HepG2 (cell line): ENCODE data around the gene B3GNT2. TPM values are rescaled to one million over a fixed set of nuclear protein-coding genes. Genes with fewer than 3 reads are reported as not detected.

Source experiments
- CBX5 ChIP-seq: sonication (generic); formaldehyde crosslinking; IDR thresholded peaks from 2 replicates; pipeline ENCODE4 v1.4.0; 2020; ENCODE audit warnings: missing genetic modification reagents, borderline replicate concordance
- CCDC6 ChIP-seq: sonication (generic); formaldehyde crosslinking; IDR thresholded peaks from 2 replicates; pipeline ENCODE4 v1.8.1; 2022; ENCODE audit warnings: mild to moderate bottlenecking, missing genetic modification reagents, moderate library complexity
- DMAP1 ChIP-seq: IDR thresholded peaks from 2 replicates; pipeline ENCODE4 v1.6.1; 2016
- FOXC1 ChIP-seq: sonication (generic); formaldehyde crosslinking; IDR thresholded peaks from 2 replicates; pipeline ENCODE4 v1.8.0; 2022; ENCODE audit warnings: mild to moderate bottlenecking, missing genetic modification reagents, borderline replicate concordance
- HDAC1 ChIP-seq: sonication (generic); formaldehyde crosslinking; IDR thresholded peaks from 2 replicates; pipeline ENCODE4 v1.5.1; 2020; ENCODE audit warnings: mild to moderate bottlenecking, missing genetic modification reagents
- KAT7 ChIP-seq: IDR thresholded peaks from 2 replicates; pipeline ENCODE4 v1.6.1; 2018; ENCODE audit warnings: borderline replicate concordance, missing compliant biosample characterization
- KAT8 ChIP-seq: IDR thresholded peaks from 2 replicates; pipeline ENCODE4 v1.6.1; 2016; ENCODE audit warnings: missing genetic modification reagents, missing compliant biosample characterization
- SMAD3 ChIP-seq: sonication (generic); formaldehyde crosslinking; IDR thresholded peaks from 2 replicates; pipeline ENCODE4 v1.4.0; 2020; ENCODE audit warnings: missing genetic modification reagents
- STAG1 ChIP-seq: sonication (generic); formaldehyde crosslinking; IDR thresholded peaks from 2 replicates; pipeline ENCODE4 v1.4.0; 2020; ENCODE audit warnings: missing genetic modification reagents
- ZNF30 ChIP-seq: sonication (generic); formaldehyde crosslinking; IDR thresholded peaks from 2 replicates; pipeline ENCODE4 v1.5.0; 2020; ENCODE audit warnings: mild to moderate bottlenecking, missing genetic modification reagents
- ZNF644 ChIP-seq: IDR thresholded peaks from 2 replicates; pipeline ENCODE4 v1.6.1; 2016; ENCODE audit warnings: low read depth
- ZNF792 ChIP-seq: IDR thresholded peaks from 2 replicates; pipeline ENCODE4 v1.6.1; 2016
- ZSCAN12 ChIP-seq: sonication (generic); formaldehyde crosslinking; IDR thresholded peaks from 2 replicates; pipeline ENCODE4 v1.9.0; 2021; ENCODE audit warnings: mild to moderate bottlenecking, missing genetic modification reagents
- polyA plus RNA-seq, 8 experiments: library from polyadenylated mRNA; depleted of rRNA in 3 of 8; stranded (reverse) in 7 of 8; unstranded in 1 of 8; fragments of >200 nt; fragmentation: Illumina TruSeq in 4 of 8; extraction: Trizol in 4 of 8; gene quantifications; 2 replicates each; pipeline versions ENCODE4 v1.2.1 to v1.2.3, GENCODE V29; 2011 to 2016; ENCODE audit warnings: low read depth in 4 of 8, missing spikeins in 1 of 8, mixed read lengths in 1 of 8; ENCODE audit not compliant: insufficient read depth in 1 of 8
- total RNA-seq, 5 experiments: library from RNA; depleted of rRNA; stranded (reverse); fragments of >200 nt; fragmentation: Illumina TruSeq; extraction: Trizol; gene quantifications; 2 replicates each; pipeline ENCODE4 v1.2.3, GENCODE V29; 2016; ENCODE audit warnings: low read depth in 1 of 5
- TF ChIP-seq, protein P1 (sequence below), 2 experiments: sonication (generic) in 1 of 2; formaldehyde crosslinking in 1 of 2; IDR thresholded peaks; 2 replicates each; pipeline versions ENCODE4 v1.4.0 to v1.6.1; 2016 to 2020; ENCODE audit warnings: borderline replicate concordance in 1 of 2, low read depth in 1 of 2, mild to moderate bottlenecking in 1 of 2, missing genetic modification reagents in 1 of 2
- TF ChIP-seq, protein P2 (sequence below): sonication (generic); formaldehyde crosslinking; IDR thresholded peaks from 2 replicates; pipeline ENCODE4 v1.4.0; 2020; ENCODE audit warnings: missing genetic modification reagents
- TF ChIP-seq, protein P3 (sequence below): IDR thresholded peaks from 2 replicates; pipeline ENCODE4 v1.4.0; 2020; ENCODE audit warnings: mild to moderate bottlenecking, missing genetic modification reagents
- TF ChIP-seq, protein P4 (sequence below): sonication (generic); formaldehyde crosslinking; conservative IDR thresholded peaks from 2 replicates; pipeline ENCODE4 v1.4.0; 2020; ENCODE audit warnings: missing genetic modification reagents

The B3GNT2 gene
- total and polyA plus RNA-seq, 2 of the 13 experiments (the other 11 are each of a cell fraction or from before 2014, with no cell fraction given): 26.3 to 28.5 TPM

DNA sequence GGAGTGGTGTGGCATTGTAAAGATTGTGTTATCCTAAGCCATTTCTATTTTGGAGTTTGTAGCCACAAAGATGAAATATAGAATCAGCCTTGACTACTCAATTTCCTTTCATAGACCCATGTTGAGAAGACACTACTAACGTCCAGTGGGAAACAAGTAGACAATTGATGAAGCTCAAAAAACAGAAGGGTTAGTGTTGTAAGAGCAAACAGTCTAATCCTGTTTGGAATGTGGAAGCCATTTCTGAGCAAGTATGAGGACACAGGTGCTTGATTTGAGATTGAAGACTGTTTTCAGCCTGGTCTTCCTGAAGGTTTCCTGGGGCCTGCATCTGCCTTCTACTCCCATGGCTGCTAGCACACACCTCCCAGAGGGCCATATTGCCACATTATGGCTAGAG lies 29.1 kb downstream of the B3GNT2 start (continued):
- TF ChIP-seq, protein P1, sequence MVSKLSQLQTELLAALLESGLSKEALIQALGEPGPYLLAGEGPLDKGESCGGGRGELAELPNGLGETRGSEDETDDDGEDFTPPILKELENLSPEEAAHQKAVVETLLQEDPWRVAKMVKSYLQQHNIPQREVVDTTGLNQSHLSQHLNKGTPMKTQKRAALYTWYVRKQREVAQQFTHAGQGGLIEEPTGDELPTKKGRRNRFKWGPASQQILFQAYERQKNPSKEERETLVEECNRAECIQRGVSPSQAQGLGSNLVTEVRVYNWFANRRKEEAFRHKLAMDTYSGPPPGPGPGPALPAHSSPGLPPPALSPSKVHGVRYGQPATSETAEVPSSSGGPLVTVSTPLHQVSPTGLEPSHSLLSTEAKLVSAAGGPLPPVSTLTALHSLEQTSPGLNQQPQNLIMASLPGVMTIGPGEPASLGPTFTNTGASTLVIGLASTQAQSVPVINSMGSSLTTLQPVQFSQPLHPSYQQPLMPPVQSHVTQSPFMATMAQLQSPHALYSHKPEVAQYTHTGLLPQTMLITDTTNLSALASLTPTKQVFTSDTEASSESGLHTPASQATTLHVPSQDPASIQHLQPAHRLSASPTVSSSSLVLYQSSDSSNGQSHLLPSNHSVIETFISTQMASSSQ (IDR thresholded peaks at IDR 0.05; ENCODE audit: low read depth): no peak; the same call in 1 of the 2 replicates
- TF ChIP-seq, protein P1 (CRISPR knock-in tag; IDR thresholded peaks at IDR 0.05; ENCODE audit: borderline replicate concordance): peak; percentile 81; the same call in 1 of the 2 replicates
- TF ChIP-seq, protein P2, sequence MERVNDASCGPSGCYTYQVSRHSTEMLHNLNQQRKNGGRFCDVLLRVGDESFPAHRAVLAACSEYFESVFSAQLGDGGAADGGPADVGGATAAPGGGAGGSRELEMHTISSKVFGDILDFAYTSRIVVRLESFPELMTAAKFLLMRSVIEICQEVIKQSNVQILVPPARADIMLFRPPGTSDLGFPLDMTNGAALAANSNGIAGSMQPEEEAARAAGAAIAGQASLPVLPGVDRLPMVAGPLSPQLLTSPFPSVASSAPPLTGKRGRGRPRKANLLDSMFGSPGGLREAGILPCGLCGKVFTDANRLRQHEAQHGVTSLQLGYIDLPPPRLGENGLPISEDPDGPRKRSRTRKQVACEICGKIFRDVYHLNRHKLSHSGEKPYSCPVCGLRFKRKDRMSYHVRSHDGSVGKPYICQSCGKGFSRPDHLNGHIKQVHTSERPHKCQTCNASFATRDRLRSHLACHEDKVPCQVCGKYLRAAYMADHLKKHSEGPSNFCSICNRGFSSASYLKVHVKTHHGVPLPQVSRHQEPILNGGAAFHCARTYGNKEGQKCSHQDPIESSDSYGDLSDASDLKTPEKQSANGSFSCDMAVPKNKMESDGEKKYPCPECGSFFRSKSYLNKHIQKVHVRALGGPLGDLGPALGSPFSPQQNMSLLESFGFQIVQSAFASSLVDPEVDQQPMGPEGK (CRISPR knock-in tag): peak; percentile 52; the same call in 1 of the 2 replicates
- TF ChIP-seq ZSCAN12 (CRISPR knock-in tag) (no peak), CBX5 (CRISPR knock-in tag) (0 out of 2 replicates have a peak, but pooled peaks have one; percentile 44), KAT8 (CRISPR knock-in tag) (peak; percentile 87), HDAC1 (CRISPR knock-in tag) (peak; percentile 49; the same call in 1 of the 2 replicates), ZNF644 (CRISPR knock-in tag) (peak; percentile 99), CCDC6 (peak; percentile 42; the same call in 1 of the 2 replicates), SMAD3 (CRISPR knock-in tag) (peak; percentile 57; the same call in 1 of the 2 replicates), DMAP1 (CRISPR knock-in tag) (0 out of 2 replicates have a peak, but pooled peaks have one; percentile 53), ZNF792 (CRISPR knock-in tag) (peak; percentile 94), FOXC1 (CRISPR knock-in tag) (no peak), STAG1 (CRISPR knock-in tag) (peak; percentile 15; the same call in 1 of the 2 replicates), ZNF30 (CRISPR knock-in tag) (no peak), KAT7 (CRISPR knock-in tag) (peak; percentile 81; the same call in 1 of the 2 replicates)
- TF ChIP-seq, protein P3, sequence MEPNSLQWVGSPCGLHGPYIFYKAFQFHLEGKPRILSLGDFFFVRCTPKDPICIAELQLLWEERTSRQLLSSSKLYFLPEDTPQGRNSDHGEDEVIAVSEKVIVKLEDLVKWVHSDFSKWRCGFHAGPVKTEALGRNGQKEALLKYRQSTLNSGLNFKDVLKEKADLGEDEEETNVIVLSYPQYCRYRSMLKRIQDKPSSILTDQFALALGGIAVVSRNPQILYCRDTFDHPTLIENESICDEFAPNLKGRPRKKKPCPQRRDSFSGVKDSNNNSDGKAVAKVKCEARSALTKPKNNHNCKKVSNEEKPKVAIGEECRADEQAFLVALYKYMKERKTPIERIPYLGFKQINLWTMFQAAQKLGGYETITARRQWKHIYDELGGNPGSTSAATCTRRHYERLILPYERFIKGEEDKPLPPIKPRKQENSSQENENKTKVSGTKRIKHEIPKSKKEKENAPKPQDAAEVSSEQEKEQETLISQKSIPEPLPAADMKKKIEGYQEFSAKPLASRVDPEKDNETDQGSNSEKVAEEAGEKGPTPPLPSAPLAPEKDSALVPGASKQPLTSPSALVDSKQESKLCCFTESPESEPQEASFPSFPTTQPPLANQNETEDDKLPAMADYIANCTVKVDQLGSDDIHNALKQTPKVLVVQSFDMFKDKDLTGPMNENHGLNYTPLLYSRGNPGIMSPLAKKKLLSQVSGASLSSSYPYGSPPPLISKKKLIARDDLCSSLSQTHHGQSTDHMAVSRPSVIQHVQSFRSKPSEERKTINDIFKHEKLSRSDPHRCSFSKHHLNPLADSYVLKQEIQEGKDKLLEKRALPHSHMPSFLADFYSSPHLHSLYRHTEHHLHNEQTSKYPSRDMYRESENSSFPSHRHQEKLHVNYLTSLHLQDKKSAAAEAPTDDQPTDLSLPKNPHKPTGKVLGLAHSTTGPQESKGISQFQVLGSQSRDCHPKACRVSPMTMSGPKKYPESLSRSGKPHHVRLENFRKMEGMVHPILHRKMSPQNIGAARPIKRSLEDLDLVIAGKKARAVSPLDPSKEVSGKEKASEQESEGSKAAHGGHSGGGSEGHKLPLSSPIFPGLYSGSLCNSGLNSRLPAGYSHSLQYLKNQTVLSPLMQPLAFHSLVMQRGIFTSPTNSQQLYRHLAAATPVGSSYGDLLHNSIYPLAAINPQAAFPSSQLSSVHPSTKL: peak; percentile 96
- TF ChIP-seq, protein P4, sequence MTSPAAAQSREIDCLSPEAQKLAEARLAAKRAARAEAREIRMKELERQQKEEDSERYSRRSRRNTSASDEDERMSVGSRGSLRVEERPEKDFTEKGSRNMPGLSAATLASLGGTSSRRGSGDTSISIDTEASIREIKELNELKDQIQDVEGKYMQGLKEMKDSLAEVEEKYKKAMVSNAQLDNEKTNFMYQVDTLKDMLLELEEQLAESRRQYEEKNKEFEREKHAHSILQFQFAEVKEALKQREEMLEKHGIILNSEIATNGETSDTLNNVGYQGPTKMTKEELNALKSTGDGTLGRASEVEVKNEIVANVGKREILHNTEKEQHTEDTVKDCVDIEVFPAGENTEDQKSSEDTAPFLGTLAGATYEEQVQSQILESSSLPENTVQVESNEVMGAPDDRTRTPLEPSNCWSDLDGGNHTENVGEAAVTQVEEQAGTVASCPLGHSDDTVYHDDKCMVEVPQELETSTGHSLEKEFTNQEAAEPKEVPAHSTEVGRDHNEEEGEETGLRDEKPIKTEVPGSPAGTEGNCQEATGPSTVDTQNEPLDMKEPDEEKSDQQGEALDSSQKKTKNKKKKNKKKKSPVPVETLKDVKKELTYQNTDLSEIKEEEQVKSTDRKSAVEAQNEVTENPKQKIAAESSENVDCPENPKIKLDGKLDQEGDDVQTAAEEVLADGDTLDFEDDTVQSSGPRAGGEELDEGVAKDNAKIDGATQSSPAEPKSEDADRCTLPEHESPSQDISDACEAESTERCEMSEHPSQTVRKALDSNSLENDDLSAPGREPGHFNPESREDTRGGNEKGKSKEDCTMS: no peak
